Thyroid gland (tissue), 4 donors: Measurements from ENCODE around the gene FOLR1.

Source experiments
- CTCF ChIP-seq, 6 experiments: fragments of 200-600 bp in 3 of 6; fragments of 450-650 bp in 3 of 6; sonication (generic) in 3 of 6; IDR thresholded peaks; one replicate each; pipeline ENCODE4 v1.5.1; 2016 to 2019; ENCODE audit warnings: antibody characterized with exemption in 6 of 6, mild to moderate bottlenecking in 2 of 6, inconsistent platforms in 1 of 6, moderate library complexity in 1 of 6
- POLR2A ChIP-seq, 2 donors: fragments of 450-650 bp; IDR thresholded peaks; one replicate each; pipeline ENCODE4 v1.6.1; 2017; ENCODE audit warnings: antibody characterized with exemption in 2 of 2, mild to moderate bottlenecking in 2 of 2, moderate library complexity in 1 of 2

GRCh38 chr11:72242141-72242540 lies 50.2 kb downstream of the FOLR1 start:
- no peak for TF ChIP-seq POLR2A (IDR thresholded peaks at IDR 0.05)
- no peak for TF ChIP-seq CTCF (IDR thresholded peaks at IDR 0.05)
